K562 (cell line): Measurements from ENCODE around the gene CALML3. TPM values are rescaled to one million over a fixed set of nuclear protein-coding genes. Genes with fewer than 3 reads are reported as not detected.

ENCODE experiments used
- ATAC-seq: fragments of 200-7000 bp; cut with Tn5 transposase; 3 replicates; pipeline ENCODE4 v1.9.1; 2020; ENCODE audit warnings: moderate library complexity
- BruUV-seq: library from RNA; stranded (reverse); fragments of 400-500 nt; replicated peaks from 2 replicates; lab custom pipeline; 2021; lab: Mats Ljungman, UMichigan
- CTCF ChIA-PET: fragments of 300-600 bp; formaldehyde crosslinking; extraction: SDS; loops from one replicate; lab custom pipeline; 2021; ENCODE audit warnings: low intra/inter-chr PET ratio; lab: Yijun Ruan, JAX
- POLR2A ChIA-PET: fragments of 300-600, 350-650 bp; sonication (Branson Sonifier 250); formaldehyde crosslinking; extraction: SDS; loops from one replicate; lab custom pipeline; 2021; ENCODE audit warnings: antibody characterized with exemption, inconsistent platforms; lab: Yijun Ruan, JAX
- DNase-seq, 4 experiments: peaks; one replicate each; pipeline versions ENCODE4 v3.0.0 to v3.0.0-alpha.2; 2011 to 2018; ENCODE audit warnings: low spot score in 3 of 4, mixed read lengths in 3 of 4; ENCODE audit errors: extremely low read depth in 1 of 4
- FAIRE-seq: peaks from 2 replicates; lab custom pipeline; 2011; peaks lifted over from hg19 to GRCh38; lab: Jason Lieb, UNC
- H2AFZ ChIP-seq: 2 replicates; pipeline ENCODE4 v1.6.0; 2011; ENCODE audit warnings: low read depth, low read length, control low read depth, inconsistent platforms
- H3K27ac ChIP-seq: fragments of 200-600 bp; 3 replicates; pipeline ENCODE4 v1.8.0; 2011; ENCODE audit warnings: low read depth, mild to moderate bottlenecking, control low read depth, inconsistent platforms, low read length, moderate library complexity, mixed read lengths; ENCODE audit errors: extremely low read depth
- H3K27me3 ChIP-seq, 2 experiments: fragments of 300-600 bp in 1 of 2; 2 replicates in 1 of 2; 3 replicates in 1 of 2; pipeline versions ENCODE4 v1.6.0 to v1.8.0; 2011; ENCODE audit warnings: inconsistent platforms in 2 of 2, low read length in 2 of 2, mild to moderate bottlenecking in 1 of 2, mixed read lengths in 1 of 2, moderate library complexity in 1 of 2; ENCODE audit not compliant: control insufficient read depth in 2 of 2, insufficient read depth in 2 of 2
- H3K36me3 ChIP-seq: fragments of 300-600 bp; 3 replicates; pipeline ENCODE4 v1.8.0; 2011; ENCODE audit warnings: mild to moderate bottlenecking, low read length, inconsistent platforms; ENCODE audit not compliant: control insufficient read depth, insufficient read depth
- H3K4me1 ChIP-seq, 2 experiments: fragments of 200-600 bp in 1 of 2; replicated peaks in 1 of 2; 2 replicates in 1 of 2; 3 replicates in 1 of 2; pipeline versions ENCODE4 v1.5.1 to v1.8.0; 2011; ENCODE audit warnings: inconsistent platforms in 2 of 2, low read length in 2 of 2, mild to moderate bottlenecking in 1 of 2, mixed read lengths in 1 of 2, moderate library complexity in 1 of 2; ENCODE audit not compliant: control insufficient read depth in 2 of 2, insufficient read depth in 2 of 2
- H3K4me2 ChIP-seq: 2 replicates; pipeline ENCODE4 v1.6.1; 2011; ENCODE audit warnings: low read length, control low read depth, inconsistent platforms, mixed read lengths; ENCODE audit not compliant: insufficient read depth
- H3K4me3 ChIP-seq: fragments of 200-600 bp; sonication (generic), shearing (Covaris generic); 2 replicates; pipeline ENCODE4 v1.5.1; 2016; ENCODE audit warnings: control low read depth, inconsistent platforms
- H3K79me2 ChIP-seq: fragments of 200-600 bp; 3 replicates; pipeline ENCODE4 v1.8.0; 2011; ENCODE audit warnings: low read length, inconsistent platforms; ENCODE audit not compliant: control insufficient read depth, insufficient read depth
- H3K9ac ChIP-seq, 2 experiments: 2 replicates each; pipeline versions ENCODE4 v1.6.0 to v1.6.1; 2011; ENCODE audit warnings: low read depth in 2 of 2, low read length in 2 of 2, control low read depth in 1 of 2, inconsistent platforms in 1 of 2, mild to moderate bottlenecking in 1 of 2, mixed read lengths in 1 of 2; ENCODE audit not compliant: insufficient read depth in 1 of 2
- H3K9me1 ChIP-seq: one replicate; pipeline ENCODE4 v1.6.0; 2011; ENCODE audit warnings: inconsistent platforms, mild to moderate bottlenecking, low read length, moderate library complexity; ENCODE audit not compliant: control insufficient read depth, insufficient read depth
- H3K9me3 ChIP-seq: replicated peaks from 2 replicates; pipeline ENCODE4 v1.5.1; 2011; ENCODE audit warnings: low read depth, low read length, inconsistent platforms; ENCODE audit not compliant: control insufficient read depth, insufficient read depth
- H4K20me1 ChIP-seq: replicated peaks from 2 replicates; pipeline ENCODE4 v1.6.1; 2011; ENCODE audit warnings: low read length, inconsistent platforms, mixed read lengths; ENCODE audit not compliant: control insufficient read depth, insufficient read depth
- ELK1 ChIP-seq: sonication (generic); formaldehyde crosslinking; IDR thresholded peaks from 2 replicates; pipeline ENCODE4 v1.8.1; 2022; ENCODE audit warnings: missing genetic modification reagents
- MBD1 ChIP-seq: fragments of 250-450 bp; sonication (Bioruptor Pico); IDR thresholded peaks from 2 replicates; pipeline ENCODE4 v1.8.0; 2022; ENCODE audit warnings: inconsistent platforms
- RBBP5 ChIP-seq: fragments of 200-600 bp; sonication (generic); IDR thresholded peaks from 2 replicates; pipeline ENCODE4 v1.6.1; 2012; ENCODE audit warnings: borderline replicate concordance, mild to moderate bottlenecking, low read length, control low read depth, inconsistent platforms; ENCODE audit not compliant: insufficient read depth, poor library complexity, severe bottlenecking
- RREB1 ChIP-seq: fragments of 250-450 bp; sonication (Bioruptor Pico); IDR thresholded peaks from 2 replicates; pipeline ENCODE4 v1.4.0; 2020
- TCF3 ChIP-seq: sonication (generic); formaldehyde crosslinking; IDR thresholded peaks from 2 replicates; pipeline ENCODE4 v1.4.0; 2020; ENCODE audit warnings: mild to moderate bottlenecking, missing genetic modification reagents
- ZBTB34 ChIP-seq: fragments of 250-450 bp; sonication (Bioruptor Pico); IDR thresholded peaks from 2 replicates; pipeline ENCODE4 v1.8.0; 2021; ENCODE audit warnings: mild to moderate bottlenecking, moderate library complexity
- ZBTB9 ChIP-seq: fragments of 450-650 bp; formaldehyde crosslinking; IDR thresholded peaks from 2 replicates; pipeline ENCODE4 v1.4.0; 2020; ENCODE audit warnings: mild to moderate bottlenecking, moderate library complexity
- ZNF324 ChIP-seq: fragments of 250-450 bp; sonication (Bioruptor Pico); IDR thresholded peaks from 2 replicates; pipeline ENCODE4 v1.4.0; 2020; ENCODE audit warnings: mild to moderate bottlenecking
- WGBS: fragments of 100-300 bp; shearing (Covaris generic); methylation state at CpG from one replicate; pipeline ENCODE4 v1.1.6; 2016; ENCODE audit warnings: low coverage, mixed read lengths; ENCODE audit not compliant: insufficient coverage; ENCODE audit errors: missing lambda C conversion rate; 5-methylcytosine and 5-hydroxymethylcytosine counted together
- in situ Hi-C: fragments of 300-500 bp; cut with MboI; formaldehyde crosslinking; loops from 4 replicates; pipeline ENCODE4 v1.15.0; 2018; ENCODE audit warnings: inconsistent platforms, mixed read lengths
- intact Hi-C: fragments of 100-400 bp; cut with micrococcal nuclease; formaldehyde crosslinking; loops from 2 replicates; pipeline ENCODE4 v1.14.2; 2022
- polyA plus RNA-seq, 8 experiments: library from polyadenylated mRNA; depleted of rRNA in 4 of 8; stranded (reverse) in 5 of 8; unstranded in 3 of 8; fragments of >200 nt; fragmentation: Nextera tagmentation in 2 of 8; fragmentation: Illumina TruSeq in 1 of 8; extraction: Ambion mirVana in 2 of 8; extraction: Trizol in 1 of 8; gene quantifications; 2 replicates each; pipeline versions ENCODE4 v1.2.1 to v1.2.3, GENCODE V29; 2011 to 2014; ENCODE audit warnings: inconsistent platforms in 1 of 8, missing spikeins in 1 of 8
- total RNA-seq, 7 experiments: library from RNA; depleted of rRNA in 6 of 7; stranded (reverse); fragments of >200 nt in 6 of 7; fragmentation: Illumina TruSeq in 2 of 7; extraction: Trizol in 2 of 7; gene quantifications; 2 replicates each; pipeline versions ENCODE4 v1.2.1 to v1.2.3, GENCODE V29; 2011 to 2021; ENCODE audit warnings: low replicate concordance in 1 of 7

The CALML3 gene
- total and polyA plus RNA-seq, 9 of the 15 experiments (the other 6 are each of a cell fraction or from before 2014, with no cell fraction given): not detected

GRCh38 chr10:5567477-5567876 is 42.7 kb downstream of the CALML3 start:
- no peak for FAIRE-seq
- no peaks in the 10 kb centered on the region for H3K27me3 ChIP-seq
- H2AFZ ChIP-seq: peak overlapping the region; percentile 40; the same call in 1 of the 2 replicates
- no peaks in the 10 kb centered on the region for H3K36me3 ChIP-seq
- intact Hi-C loops (no loop called here), in situ Hi-C loops (no loop called here)
- H3K4me1 ChIP-seq: peaks cover 24 to 32% of the 10 kb centered on the region in 2 experiments
- no TSS peak for BruUV-seq
- H3K79me2 ChIP-seq: no peaks in the 10 kb centered on the region
- H3K27ac ChIP-seq: no peak overlapping the region
- no peak overlapping the region for H3K4me2 ChIP-seq
- no peak overlapping the region for H3K4me3 ChIP-seq
- WGBS: 63% methylated on average over 2 of the region's 2 CpGs
- DNase-seq: no peak
- CTCF ChIA-PET: no interaction called here
- POLR2A ChIA-PET: interaction anchor here (1.1 kb wide), 1 partner anchor 22 kb away, joined by 4 read pairs; no protein-coding TSS in a partner anchor
- no peaks in the 10 kb centered on the region for H3K9me3 ChIP-seq
- no peak overlapping the region for H3K9ac ChIP-seq
- ATAC-seq: no peak
- no peaks in the 10 kb centered on the region for H3K9me1 ChIP-seq
- H4K20me1 ChIP-seq: no peaks in the 10 kb centered on the region
- TF ChIP-seq ELK1 (CRISPR knock-in tag) (no peak), ZBTB34 (CRISPR knock-in tag) (no peak), ZNF324 (CRISPR knock-in tag) (no peak), MBD1 (CRISPR knock-in tag) (no peak), RREB1 (CRISPR knock-in tag) (no peak), RBBP5 (no peak), ZBTB9 (no peak), TCF3 (CRISPR knock-in tag) (no peak)
